Measurements from ENCODE around the gene IL20RB. TPM values are rescaled to one million over a fixed set of nuclear protein-coding genes. Genes with fewer than 3 reads are reported as not detected.

IL20RB gene
- total and polyA plus RNA-seq, 2 of the 13 experiments (the other 11 are each of a cell fraction or from before 2014, with no cell fraction given), result 0.22 to 0.32 TPM

GRCh38 chr3:137052298-137052697 lies 94.5 kb downstream of the IL20RB start:
- H3K36me3 ChIP-seq (replicated peaks in 1 of 2; ENCODE audit: control insufficient read depth in 1 of 2, insufficient read depth in 2 of 2, low read length in 2 of 2), result no peaks in the 10 kb centered on the region
- H3K27me3 ChIP-seq (ENCODE audit: control insufficient read depth in 1 of 2, insufficient read depth in 2 of 2, low read length in 2 of 2), result no peaks in the 10 kb centered on the region; a peak in 2 of 5 replicates
- H3K9me3 ChIP-seq (ENCODE audit: low read length), result no peaks in the 10 kb centered on the region
- CTCF ChIA-PET (ENCODE audit: low intra/inter-chr PET ratio, low total read pairs), result no interaction called here
- no peak overlapping the region for H3K9ac ChIP-seq (ENCODE audit: insufficient read depth, low read depth, low read length)
- H3K4me3 ChIP-seq (replicated peaks in 1 of 3; ENCODE audit: insufficient read depth in 1 of 3, low read depth in 2 of 3, low read length in 3 of 3), result no peak overlapping the region
- no peaks in the 10 kb centered on the region for H3K79me2 ChIP-seq (ENCODE audit: insufficient read depth, low read length)
- POLR2A ChIA-PET, result no interaction called here
- no peak overlapping the region for H3K4me2 ChIP-seq (ENCODE audit: low read depth, low read length)
- intact Hi-C loops (cut with micrococcal nuclease; ENCODE audit: unreplicated experiment), result no loop called here
- no peak overlapping the region for H3K27ac ChIP-seq (ENCODE audit: extremely low read length, insufficient read depth, low read length)
- ATAC-seq (no peak), FAIRE-seq (no peak), DNase-seq (ENCODE audit: low spot score) (no peak)
- no peaks in the 10 kb centered on the region for H3K4me1 ChIP-seq (ENCODE audit: insufficient read depth, low read length)
- 3% methylated on average over 1 of the region's 1 CpG for WGBS (ENCODE audit: low lambda C conversion rate)
- H4K20me1 ChIP-seq (ENCODE audit: insufficient read depth, low read length), result no peaks in the 10 kb centered on the region
- BruUV-seq (replicated peaks), result no TSS peak
- H2AFZ ChIP-seq (ENCODE audit: low read length), result no peak overlapping the region
- in situ Hi-C loops (cut with HindIII; ENCODE audit: extremely low pct_ligation_motif_present, low pct_unique_long_range_greater_than_20kb), result no loop called here
- TF ChIP-seq ZNF207 (IDR thresholded peaks at IDR 0.05; ENCODE audit: borderline replicate concordance), result no peak
- no peak for TF ChIP-seq ZBTB44 (CRISPR knock-in tag; IDR thresholded peaks at IDR 0.05)
- TF ChIP-seq MTF2 (CRISPR knock-in tag; IDR thresholded peaks at IDR 0.05; ENCODE audit: borderline replicate concordance), result no peak
- TF ChIP-seq ZNF552 (CRISPR knock-in tag; IDR thresholded peaks at IDR 0.05; ENCODE audit: borderline replicate concordance), result no peak
- TF ChIP-seq POLR2G (IDR thresholded peaks at IDR 0.05; ENCODE audit: low read depth, low read length), result no peak
- no peak for TF ChIP-seq ZNF768 (CRISPR knock-in tag; IDR thresholded peaks at IDR 0.05)
- no peak for TF ChIP-seq HDAC2 (CRISPR knock-in tag; IDR thresholded peaks at IDR 0.05)
- TF ChIP-seq CENPBD1 (CRISPR knock-in tag; IDR thresholded peaks at IDR 0.05; ENCODE audit: borderline replicate concordance, low read depth), result no peak
- no peak for TF ChIP-seq KIAA2018 (CRISPR knock-in tag; IDR thresholded peaks at IDR 0.05; ENCODE audit: borderline replicate concordance)
- no peak for TF ChIP-seq TFDP2 (CRISPR knock-in tag; IDR thresholded peaks at IDR 0.05)
- no peak for TF ChIP-seq ZNF709 (CRISPR knock-in tag; IDR thresholded peaks at IDR 0.05)
- no peak for TF ChIP-seq MED1 (CRISPR knock-in tag; IDR thresholded peaks at IDR 0.05)
- no peak for TF ChIP-seq CCDC6 (CRISPR knock-in tag; IDR thresholded peaks at IDR 0.05)
- no peak for TF ChIP-seq RBFOX2 (IDR thresholded peaks at IDR 0.05; ENCODE audit: low read depth, low read length)
- no peak for TF ChIP-seq YEATS4 (CRISPR knock-in tag; IDR thresholded peaks at IDR 0.05; ENCODE audit: borderline replicate concordance)

Measured in HepG2 (cell line).